OCI-M2 (cell line): ENCODE measurements around the gene PAIP1.
"Not testable (repeated sequence)": the region's sequence is repeated elsewhere in the genome, so short reads cannot be mapped to it uniquely, and the experiment has no call there.

Experiments
- DNase-seq: peaks from one replicate; lab custom pipeline; 2025; ENCODE audit not compliant: unreplicated experiment; lab: John Stamatoyannopoulos, UW

PAIP1 gene

GRCh38 chr5:43572357-43572756 is 15.5 kb upstream of the PAIP1 start:
- DNase-seq: no peak

- DNase-seq: no peak
Observed at GRCh38 chr5:43571237-43571636, 14.4 kb upstream of the PAIP1 start.

GRCh38 chr5:43570450-43571158 is 13.7 kb upstream of the PAIP1 start:
- DNase-seq: no peak

- DNase-seq: no peak
Observed at GRCh38 chr5:43569236-43569746, 12.4 kb upstream of the PAIP1 start.

- no peak for DNase-seq
Observed at GRCh38 chr5:43567967-43568366, 11.1 kb upstream of the PAIP1 start.

- DNase-seq: no peak
Observed at GRCh38 chr5:43565043-43565442, 8.2 kb upstream of the PAIP1 start.

- no peak for DNase-seq
Observed at GRCh38 chr5:43564289-43564850, 7.5 kb upstream of the PAIP1 start.

GRCh38 chr5:43563321-43563720 is 6.4 kb upstream of the PAIP1 start:
- DNase-seq: no peak

- DNase-seq: no peak
Observed at GRCh38 chr5:43561356-43561755, 4.5 kb upstream of the PAIP1 start.

GRCh38 chr5:43560128-43560527 is 3.3 kb upstream of the PAIP1 start:
- DNase-seq: no peak

- peak; percentile 3 for DNase-seq
Observed at GRCh38 chr5:43556607-43556856, 345 bp downstream of the PAIP1 start.

- DNase-seq: no peak
Observed at GRCh38 chr5:43555895-43556606, 826 bp downstream of the PAIP1 start.

- no peak for DNase-seq
Observed at GRCh38 chr5:43554497-43554896, 2.4 kb downstream of the PAIP1 start.

- no peak for DNase-seq
Observed at GRCh38 chr5:43553381-43553780, 3.5 kb downstream of the PAIP1 start.

- DNase-seq: no peak
Observed at GRCh38 chr5:43551731-43552130, 5.1 kb downstream of the PAIP1 start.

GRCh38 chr5:43549272-43549671 is 7.6 kb downstream of the PAIP1 start:
- not testable (repeated sequence) for DNase-seq

- DNase-seq: no peak
Observed at GRCh38 chr5:43548358-43548757, 8.5 kb downstream of the PAIP1 start.

GRCh38 chr5:43547532-43547931 is 9.3 kb downstream of the PAIP1 start:
- DNase-seq: no peak

GRCh38 chr5:43543434-43543833 is 13.4 kb downstream of the PAIP1 start:
- no peak for DNase-seq

GRCh38 chr5:43540746-43541145 is 16.1 kb downstream of the PAIP1 start:
- DNase-seq: no peak

GRCh38 chr5:43536972-43537371 is 19.9 kb downstream of the PAIP1 start:
- DNase-seq: no peak

- DNase-seq: no peak
Observed at GRCh38 chr5:43533646-43534045, 23.2 kb downstream of the PAIP1 start.
